Fibroblast of pulmonary artery (primary cell): ENCODE measurements around the gene LTK.
A peak's percentile ranks its signal among the peaks of the same experiment; 100 is the strongest.

Experiments
- DNase-seq: peaks from one replicate; pipeline ENCODE4 v3.0.0-alpha.2; 2010; ENCODE audit warnings: low read depth
- H3K4me3 ChIP-seq: replicated peaks from 2 replicates; pipeline ENCODE4 v1.5.1; 2011; ENCODE audit warnings: low read depth, mild to moderate bottlenecking, control low read depth, low read length, moderate library complexity
- CTCF ChIP-seq: IDR thresholded peaks from 2 replicates; pipeline ENCODE4 v1.5.1; 2011; ENCODE audit warnings: mild to moderate bottlenecking, control low read depth, low read length, inconsistent platforms; ENCODE audit errors: missing control alignments

LTK gene

GRCh38 chr15:41504751-41505492 is 8.7 kb downstream of the LTK start:
- no peak for TF ChIP-seq CTCF
- no peak for DNase-seq
- no peak overlapping the region for H3K4me3 ChIP-seq

DNA sequence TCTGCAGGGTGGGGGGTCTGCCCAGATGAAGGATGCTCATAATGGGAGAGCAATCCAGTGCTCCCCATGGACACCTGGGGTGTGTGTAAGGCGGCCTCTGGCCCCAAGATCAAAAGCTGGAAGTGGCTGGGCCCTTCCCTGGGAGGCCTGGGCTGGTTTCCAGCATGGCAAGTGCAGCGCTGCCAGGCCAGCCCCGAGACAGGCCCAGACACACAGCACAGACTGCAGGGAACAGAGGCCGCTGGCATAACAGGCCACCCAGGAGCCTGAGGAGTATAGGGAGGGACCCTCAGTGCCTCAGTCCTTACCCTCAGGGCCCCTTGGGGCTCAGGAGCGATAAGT is 10.0 kb downstream of the LTK start:
- no peak for TF ChIP-seq CTCF
- DNase-seq, result no peak
- H3K4me3 ChIP-seq, result no peak overlapping the region

GRCh38 chr15:41502795-41503668 is 10.6 kb downstream of the LTK start:
- DNase-seq, result no peak
- TF ChIP-seq CTCF, result no peak
- H3K4me3 ChIP-seq, result no peak overlapping the region

DNA sequence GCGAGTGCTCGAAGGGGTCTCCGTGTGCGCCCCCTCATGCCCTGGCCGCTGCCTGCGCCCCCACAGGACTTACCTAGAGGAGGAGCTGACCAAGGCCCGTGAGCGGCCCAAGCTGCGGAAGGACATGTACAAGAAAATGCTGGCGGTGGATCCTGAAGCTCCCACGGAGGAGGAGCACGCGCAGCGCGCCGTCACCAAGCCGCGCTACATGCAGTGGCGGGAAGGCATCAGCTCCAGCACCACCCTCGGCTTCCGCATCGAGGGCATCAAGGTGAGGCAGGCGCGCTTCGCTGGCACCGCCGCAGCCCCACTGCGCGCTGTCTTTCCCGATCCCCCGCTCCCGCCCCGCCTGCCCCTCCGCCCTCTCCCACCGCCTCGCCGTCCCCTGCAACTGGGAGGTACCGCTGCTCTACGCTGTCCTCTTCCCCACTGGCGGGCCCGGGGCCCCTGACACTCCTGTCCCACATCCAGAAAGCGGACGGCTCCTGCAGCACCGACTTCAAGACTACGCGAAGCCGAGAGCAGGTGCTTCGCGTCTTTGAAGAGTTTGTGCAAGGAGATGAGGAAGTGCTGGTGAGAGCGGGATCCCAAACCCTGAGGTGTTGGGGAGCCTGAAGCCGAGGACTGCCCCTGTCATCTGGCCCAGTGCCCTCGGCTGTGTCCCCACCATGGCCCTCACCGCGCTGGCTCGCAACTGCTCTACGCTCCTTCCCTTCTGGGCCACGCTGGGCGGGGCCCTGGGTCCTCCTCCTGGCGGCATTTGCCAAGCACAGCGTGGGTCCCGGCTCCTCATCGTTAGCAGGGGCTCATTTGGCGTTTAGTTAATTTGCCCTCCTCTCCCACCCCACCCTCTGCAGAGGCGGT is 11.5 kb downstream of the LTK start:
- no peak for DNase-seq
- H3K4me3 ChIP-seq, result no peak overlapping the region
- TF ChIP-seq CTCF, result no peak

DNA sequence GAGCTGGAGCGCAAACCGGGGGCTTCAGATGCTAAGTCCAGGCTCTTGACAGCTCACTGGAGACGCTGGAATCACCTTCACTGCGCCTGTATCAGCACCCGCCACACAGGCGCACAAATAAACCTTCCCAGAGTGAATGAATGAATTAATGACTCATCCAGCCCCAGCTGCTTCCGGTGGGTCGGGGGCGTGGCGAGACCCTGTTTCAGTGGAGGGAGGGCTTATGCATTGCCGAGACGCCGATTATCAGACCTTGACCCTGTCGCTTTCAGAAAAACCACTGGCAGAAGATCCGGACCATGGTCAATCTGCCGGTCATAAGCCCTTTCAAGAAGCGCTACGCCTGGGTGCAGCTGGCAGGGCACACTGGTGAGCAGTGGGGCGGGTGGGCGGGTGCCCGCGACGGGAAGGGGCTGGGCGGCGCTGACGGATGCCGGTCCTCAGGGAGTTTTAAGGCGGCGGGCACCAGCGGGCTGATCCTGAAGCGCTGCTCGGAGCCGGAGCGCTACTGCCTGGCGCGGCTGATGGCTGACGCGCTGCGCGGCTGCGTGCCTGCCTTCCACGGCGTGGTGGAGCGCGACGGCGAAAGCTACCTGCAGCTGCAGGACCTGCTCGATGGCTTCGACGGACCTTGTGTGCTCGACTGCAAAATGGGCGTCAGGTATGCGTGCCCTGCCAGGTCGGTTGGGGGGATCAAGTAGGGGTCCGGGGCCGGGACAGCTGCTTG is 12.3 kb downstream of the LTK start:
- no peak for TF ChIP-seq CTCF
- peak overlapping the region; percentile 33 for H3K4me3 ChIP-seq
- DNase-seq, result no peak

GRCh38 chr15:41499109-41499851 is 14.3 kb downstream of the LTK start:
- no peak overlapping the region for H3K4me3 ChIP-seq
- no peak for DNase-seq
- no peak for TF ChIP-seq CTCF
